M059J (cell line): ENCODE results near the gene CATSPERB. TPM values are rescaled to one million over a fixed set of nuclear protein-coding genes. Genes with fewer than 3 reads are reported as not detected.
"Not testable (repeated sequence)": the region's sequence is repeated elsewhere in the genome, so short reads cannot be mapped to it uniquely, and the experiment has no call there.

Experiments
- DNase-seq: peaks from one replicate; pipeline ENCODE4 v3.0.0-alpha.2; 2012; ENCODE audit warnings: low read depth
- total RNA-seq: library from RNA; depleted of rRNA; stranded (reverse); fragments of >200 nt; shearing (Covaris generic); gene quantifications from 2 replicates; pipeline ENCODE4 v1.2.3, GENCODE V29; 2014; rRNA removed

Gene CATSPERB
- total RNA-seq, 1 experiment from 2014 or later = not detected

DNA sequence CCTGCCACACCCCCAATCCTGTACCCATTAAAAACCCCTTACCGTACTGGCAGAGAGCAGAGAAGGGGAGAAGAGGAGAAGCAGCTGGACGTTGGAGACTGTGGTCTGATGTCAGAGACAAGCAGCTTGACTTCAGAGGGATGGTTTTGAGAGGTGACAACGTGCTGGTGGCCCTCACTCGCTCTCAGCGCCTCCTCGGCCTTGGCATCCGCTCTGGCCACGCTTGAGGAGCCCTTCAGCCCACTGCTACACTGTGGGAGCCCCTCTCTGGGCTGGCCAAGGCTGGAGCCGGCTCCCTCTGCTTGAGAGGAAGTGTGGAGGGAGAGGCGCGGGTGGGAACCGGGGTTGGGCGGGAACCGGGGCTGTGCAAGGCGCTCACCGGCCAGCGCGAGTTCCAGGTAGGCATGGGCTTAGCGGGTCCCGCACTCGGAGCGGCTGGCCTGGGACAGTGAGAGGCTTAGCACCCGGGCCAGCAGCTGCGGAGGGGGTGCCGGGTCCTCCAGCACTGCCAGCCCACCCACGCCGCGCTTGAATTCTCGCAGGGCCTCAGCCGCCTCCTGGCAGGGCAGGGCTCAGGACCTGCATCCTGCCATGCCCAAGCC lies 154.2 kb downstream of the CATSPERB start:
- no peak for DNase-seq

DNA sequence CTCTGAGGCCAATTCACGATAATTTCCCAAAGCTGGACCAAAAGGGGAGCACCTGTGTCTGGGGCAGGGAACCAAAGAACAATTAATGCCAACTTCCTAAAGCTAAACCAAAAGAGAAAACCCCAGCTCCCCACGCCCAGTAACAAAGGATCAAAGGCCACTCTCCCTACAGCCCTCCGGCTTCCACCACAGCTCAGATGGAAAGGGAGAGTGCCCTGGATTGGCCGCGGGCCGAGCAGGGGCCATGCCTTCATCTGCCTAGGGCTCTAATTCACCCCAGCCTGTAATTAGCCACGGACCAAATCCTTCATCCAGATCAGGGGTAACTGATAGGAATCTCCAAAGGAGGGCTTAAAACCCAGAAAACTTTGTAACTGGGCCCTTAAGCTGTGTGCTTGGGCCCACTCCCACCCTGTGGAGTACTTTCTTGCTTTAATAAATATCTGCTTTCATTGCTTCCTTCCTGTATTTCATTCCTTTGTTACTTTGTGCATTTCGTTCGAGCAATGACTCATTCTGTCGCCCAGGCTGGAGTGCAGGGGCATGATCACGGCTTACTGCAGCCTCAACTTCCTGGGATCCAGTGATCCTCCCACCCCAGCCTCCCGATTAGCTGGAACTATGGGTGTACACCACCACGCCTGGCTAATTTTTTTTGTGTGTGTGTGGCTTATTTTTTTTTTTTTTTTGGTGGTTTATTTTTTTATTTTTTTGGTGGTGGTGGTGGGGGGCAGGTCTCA lies 156.2 kb downstream of the CATSPERB start:
- peak; percentile 12 for DNase-seq

DNA sequence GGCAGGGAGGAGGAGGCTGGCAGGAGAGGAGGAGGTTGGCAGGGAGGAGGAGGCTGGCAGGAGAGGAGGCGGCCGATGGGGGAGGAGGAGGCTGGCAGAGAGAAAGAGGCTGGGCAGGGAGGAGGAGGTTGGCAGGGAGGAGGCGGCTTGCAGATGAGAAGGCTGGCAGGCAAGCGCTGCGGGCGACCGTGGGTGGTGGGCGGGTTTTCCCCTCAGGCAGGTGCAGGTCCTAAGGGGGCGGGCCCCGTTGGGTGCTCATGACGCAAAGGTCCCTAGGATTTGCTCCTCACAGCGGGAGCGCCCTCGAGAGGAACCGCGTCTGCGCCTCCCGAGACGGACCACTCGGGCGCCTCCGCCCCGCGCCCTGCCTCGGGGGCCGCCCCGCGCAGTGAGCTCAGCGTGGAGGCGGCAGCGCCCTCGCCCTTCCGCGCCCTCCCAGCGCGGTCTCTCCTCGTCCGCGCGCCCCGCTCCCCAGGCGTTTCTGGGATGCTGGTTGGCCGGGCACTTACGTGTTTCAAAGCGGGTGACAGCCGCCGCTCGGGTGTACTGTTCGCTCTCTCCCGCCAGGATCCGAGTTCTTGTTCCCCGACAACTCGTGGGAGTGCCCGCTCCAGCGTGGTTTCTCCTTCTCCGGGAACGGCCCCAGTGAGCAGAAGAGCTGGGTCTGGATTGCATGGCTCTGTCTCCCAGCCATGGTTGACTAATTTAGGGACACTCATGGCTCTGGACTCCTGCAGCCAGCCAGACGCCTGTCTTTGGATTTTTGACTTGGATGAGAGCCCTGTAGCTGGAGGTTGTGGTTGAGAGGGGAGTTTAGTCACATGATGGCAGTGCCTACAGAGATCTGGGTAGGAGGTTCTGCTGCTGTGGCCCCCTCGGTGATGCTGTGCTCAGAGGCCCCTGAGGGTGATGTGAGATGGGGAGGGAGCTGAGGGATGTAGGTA lies 157.7 kb downstream of the CATSPERB start:
- peak; percentile 64 for DNase-seq

DNA sequence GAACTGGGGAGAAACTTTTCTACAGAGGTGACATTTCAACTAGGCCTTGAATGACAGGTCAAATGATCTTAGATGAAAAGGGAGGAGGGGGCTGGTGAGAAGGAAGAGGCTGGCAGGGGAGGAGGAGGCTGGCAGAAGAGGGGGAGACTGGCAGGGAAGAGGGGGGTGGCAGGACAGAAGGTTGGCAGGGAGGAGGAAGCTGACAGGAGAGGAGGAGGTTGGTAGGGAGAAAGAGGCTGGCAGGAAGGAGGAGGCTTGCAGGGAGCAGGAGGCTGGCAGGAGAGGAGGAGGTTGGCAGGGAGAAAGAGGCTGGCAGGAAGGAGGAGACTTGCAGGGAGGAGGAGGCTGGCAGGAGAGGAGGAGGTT lies 158.4 kb downstream of the CATSPERB start:
- no peak for DNase-seq

DNA sequence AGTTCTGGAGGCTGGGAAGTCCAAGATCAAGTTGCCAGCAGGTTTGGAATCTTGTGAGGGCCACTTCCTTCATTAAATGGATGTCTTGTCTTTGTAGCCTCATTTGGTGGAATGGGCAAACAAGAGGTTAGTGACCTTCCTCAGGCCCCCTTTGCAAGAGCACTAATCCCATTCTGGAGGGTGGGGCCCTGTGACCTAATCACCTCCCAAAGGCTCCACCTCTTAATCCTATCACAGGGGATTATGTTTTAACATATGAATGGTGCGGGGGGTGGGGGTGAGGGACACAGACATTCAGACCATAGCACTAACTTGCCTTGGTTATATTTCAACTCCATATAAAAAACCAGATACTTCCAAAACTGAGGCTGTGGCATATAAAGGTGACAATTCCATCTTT lies 161.9 kb downstream of the CATSPERB start:
- DNase-seq = no peak

DNA sequence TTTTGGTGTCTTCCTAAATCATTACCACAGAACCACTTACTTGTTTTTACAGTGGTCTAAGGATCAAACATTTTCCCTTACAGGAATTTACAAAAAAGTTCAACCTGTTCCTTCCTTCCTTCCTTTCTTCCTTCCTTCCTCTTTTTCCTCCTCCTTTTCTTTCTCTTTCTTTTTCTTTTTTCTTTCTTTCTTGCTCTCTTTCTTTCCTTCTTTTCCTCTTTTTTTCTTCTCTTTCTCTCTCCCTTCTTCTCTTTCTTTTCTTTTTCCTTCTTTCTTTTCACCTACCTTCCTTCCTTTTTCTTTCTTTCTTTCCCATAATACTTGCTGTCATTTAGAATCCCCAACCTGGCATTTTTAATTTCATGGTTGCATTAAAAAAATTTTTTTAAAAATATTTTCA lies 162.6 kb downstream of the CATSPERB start:
- DNase-seq = no peak

DNA sequence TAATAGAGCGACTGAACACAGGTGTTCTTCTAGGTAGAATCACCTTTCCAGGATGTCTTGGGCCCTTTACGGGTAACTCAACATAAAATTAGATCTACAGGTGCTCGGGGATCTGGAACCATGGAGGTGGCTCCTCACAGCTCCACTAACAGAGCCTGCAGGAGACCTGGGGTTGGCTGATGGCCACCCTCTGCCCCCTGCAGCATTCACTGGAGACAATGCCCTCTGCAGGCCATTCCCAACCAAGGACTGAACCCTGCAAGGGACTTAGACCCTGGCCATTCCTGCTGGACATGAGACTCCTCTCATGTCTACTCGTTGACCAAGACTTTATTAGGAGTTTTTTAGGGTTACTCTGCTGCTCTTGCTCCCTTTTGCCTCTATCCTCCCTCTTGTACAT lies 163.3 kb downstream of the CATSPERB start:
- no peak for DNase-seq

DNA sequence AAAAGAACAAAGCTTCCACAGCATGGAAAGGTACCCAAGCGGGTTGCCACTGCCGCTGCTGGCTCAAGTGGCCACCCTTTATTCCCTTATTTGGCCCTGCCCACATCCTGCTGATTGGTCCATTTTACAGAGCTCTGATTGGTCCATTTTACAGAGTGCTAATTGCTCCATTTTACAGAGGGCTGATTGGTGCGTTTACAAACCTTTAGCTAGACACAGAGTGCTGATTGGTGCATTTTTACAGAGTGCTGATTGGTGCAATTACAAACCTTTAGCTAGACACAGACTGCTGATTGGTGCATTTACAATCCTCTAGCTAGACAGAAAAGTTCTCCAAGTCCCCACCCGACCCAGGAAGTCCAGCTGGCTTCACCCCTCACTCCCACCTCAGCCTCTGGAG lies 164.1 kb downstream of the CATSPERB start:
- DNase-seq = not testable (repeated sequence)

DNA sequence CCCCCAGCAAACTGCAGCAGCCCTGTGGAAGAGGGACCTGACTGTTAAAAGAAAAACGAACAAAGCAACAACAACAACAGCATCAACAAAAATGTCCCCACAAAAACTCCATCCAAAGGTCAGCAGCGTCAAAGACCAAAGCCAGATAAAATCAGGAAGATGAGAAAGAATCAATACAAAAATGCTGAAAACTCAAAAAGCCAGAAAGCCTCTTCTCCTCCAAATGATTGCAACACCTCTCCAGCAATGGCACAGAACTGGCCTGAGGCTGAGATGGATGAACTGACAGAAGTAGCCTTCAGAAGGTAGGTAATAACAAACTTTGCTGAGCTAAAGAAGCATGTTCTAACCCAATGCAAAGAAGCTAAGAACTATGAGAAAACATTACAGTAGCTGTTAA lies 176.4 kb downstream of the CATSPERB start:
- DNase-seq = no peak

DNA sequence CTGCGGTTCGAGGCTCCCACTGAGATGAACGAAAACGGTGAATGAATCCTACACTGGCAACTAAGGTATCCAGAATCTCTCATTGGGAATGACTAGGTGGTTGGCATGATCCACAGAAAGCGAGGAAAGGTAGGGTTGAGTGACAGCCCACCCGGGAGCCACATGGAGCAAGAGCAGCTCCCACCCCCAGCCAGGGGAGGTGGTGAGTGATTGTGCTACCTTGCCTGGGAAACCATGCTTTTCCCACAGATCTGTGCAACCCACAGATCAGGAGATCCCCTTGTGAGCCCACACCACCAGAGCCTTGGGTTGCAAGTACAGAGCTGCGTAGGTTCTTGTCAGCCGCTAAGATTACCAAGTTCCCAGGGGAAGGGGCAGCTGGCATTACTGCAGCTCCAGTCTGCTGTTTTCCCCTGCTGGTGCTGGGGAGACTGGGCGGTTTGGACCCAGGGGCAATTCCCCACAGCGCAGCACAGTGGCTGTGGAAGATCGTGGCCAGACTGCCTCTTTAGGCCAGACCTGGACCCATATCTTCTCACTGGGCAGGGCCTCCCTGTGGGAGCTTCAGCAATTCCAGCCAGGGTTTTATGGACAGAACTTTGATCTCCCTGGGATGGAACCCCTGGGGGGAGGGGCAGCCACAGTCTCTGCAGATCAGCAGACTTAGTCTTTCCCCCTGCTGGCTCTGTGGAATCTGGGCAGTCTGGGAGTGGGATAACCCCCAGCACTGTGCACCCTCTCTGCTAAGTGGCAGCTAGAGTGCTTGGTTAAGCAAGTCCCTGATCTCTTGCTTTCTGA lies 177.2 kb downstream of the CATSPERB start:
- no peak for DNase-seq

DNA sequence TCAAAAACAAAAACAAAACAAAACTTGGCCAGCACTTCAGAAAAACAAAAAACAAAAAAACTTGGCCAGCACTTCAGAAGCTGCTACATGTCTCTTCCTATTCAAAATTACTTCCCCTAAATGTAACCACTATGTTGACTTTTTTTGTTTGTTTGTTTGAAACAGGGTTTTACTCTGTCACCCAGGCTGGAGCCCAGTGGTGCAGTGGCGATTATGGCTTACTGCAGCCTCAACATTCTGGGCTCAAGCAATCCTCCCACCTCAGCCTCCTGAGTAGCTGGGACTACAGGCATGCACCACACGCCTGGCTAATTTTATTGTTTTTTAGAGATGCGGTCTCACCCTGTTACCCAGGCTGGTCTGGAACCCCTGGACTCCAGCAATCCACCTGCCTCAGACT lies 183.8 kb downstream of the CATSPERB start:
- DNase-seq = no peak

DNA sequence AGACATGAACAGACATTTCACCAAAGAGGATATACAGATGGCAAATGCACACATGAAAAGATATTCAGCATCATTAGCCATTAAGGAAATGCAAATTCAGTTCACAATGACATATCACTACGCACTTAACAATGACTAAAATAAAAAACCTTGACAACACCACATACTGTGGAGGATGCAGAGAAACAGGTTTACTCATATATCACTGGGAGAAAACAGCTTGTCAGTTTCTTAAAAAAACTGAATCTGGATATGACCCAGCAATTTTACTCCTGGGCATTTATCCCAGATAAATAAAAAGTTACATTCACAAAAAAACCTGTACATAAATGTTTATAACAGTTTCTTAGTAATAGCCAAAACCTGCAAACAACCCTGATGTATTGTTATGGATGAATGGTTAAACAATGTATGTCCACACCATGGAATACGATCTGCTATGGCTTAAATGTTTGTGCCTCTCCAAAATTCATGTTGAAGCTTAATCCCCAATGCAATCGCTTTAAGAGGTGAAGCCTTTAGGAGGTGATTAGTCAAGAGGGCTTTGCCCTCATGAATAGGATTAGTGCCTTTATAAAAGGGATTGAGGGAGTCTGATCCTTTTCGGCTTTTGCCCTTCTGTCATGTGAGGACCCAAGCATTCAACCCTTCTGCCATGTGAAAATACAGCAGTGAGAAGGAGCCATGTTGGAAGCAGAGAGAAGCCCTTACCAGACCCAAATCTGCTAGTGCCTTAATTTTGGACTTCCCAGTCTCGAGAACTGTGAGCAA lies 185.8 kb downstream of the CATSPERB start:
- no peak for DNase-seq

DNA sequence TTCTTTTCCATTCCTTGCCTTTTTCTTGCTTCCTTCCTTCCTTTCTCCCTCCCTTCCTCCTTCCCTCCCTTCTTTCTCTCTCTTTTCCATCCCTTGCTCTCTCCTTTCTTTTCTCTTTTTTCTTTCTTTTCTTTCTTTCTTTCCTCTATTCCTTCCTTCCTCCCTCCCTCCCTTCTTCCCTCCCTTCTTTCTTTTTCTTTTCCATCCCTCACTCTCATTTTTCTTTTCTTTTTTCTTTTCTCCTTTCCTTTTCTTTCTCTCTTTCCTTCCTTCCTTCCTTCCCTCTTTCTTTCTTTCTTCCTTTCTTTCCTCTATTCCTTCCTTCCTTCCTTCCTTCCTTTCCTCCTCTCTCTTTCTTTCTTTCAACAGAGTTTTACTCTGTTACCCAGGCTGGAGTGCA lies 186.7 kb downstream of the CATSPERB start:
- DNase-seq = no peak

DNA sequence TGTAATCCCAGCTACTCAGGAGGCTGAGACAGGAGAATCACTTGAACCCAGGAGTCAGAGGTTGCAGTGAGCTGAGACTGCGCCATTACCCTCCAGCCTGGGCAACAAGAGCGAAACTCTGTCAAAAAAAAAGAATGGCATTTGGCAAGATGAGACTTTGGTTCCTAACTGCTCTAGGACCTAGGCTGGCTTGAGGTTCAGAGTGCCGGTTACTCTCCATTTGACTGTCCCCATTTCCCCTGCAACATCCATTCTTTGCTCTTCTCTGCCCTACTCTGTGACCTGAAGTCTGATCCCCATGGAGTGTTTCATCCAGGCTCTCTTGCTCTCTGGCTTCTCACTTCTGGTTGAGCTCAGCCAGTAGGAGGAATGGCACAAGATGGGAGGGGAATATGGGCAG lies 195.6 kb downstream of the CATSPERB start:
- no peak for DNase-seq

DNA sequence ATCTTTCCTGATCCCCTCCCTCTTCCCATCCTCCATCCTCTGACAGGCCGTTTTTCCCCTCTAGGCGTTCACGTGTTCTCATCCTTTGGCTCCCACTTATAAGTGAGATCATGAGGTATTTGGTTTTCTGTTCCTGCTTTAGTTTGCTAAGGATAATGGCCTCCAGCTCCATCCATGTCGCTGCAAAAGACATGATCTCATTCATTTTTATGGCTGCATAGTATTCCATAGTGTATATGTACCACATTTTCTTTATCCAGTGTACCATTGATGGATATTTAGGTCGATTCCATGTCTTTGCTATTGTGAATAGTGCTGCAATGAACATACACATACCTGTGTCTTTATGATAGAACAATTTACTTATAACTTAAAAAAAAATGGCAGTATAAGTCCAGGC lies 197.8 kb downstream of the CATSPERB start:
- not testable (repeated sequence) for DNase-seq

DNA sequence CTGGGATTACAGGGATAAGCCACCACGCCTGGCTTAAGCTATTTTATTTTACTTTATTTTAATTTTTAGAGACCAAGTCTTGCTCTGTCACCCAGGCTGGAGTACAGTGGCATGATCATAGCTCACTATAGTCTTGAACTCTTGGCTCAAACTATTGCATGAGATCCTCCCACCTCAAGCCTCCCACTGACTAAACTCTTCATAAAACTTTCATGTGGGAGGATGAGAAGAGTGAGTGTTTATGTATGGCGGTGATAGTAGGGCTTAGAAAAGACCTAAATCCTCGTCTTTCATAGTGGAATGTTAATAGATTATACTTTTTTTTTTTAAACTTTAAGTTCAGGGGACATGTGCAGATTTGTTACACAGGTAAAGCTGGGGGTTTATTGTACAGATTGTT lies 198.3 kb downstream of the CATSPERB start:
- DNase-seq = no peak

Other genes with a start within 250 kb of the CATSPERB start
- 26.0 and 39.9 TPM in 2 replicates for gene PPP4R3A, start 221.8 kb downstream of the CATSPERB start, total RNA-seq
- gene TC2N, start 135.4 kb upstream of the CATSPERB start, total RNA-seq = not detected in 2 replicates
- not detected in 2 replicates for gene FBLN5, start 215.6 kb upstream of the CATSPERB start, total RNA-seq